K562 (cell line): ENCODE results near the gene BRAF. TPM values are rescaled to one million over a fixed set of nuclear protein-coding genes. Genes with fewer than 3 reads are reported as not detected.
A peak's percentile ranks its signal among the peaks of the same experiment; 100 is the strongest.

ENCODE experiments used
- BDP1 ChIP-seq: IDR thresholded peaks from 3 replicates; pipeline ENCODE4 v1.6.1; 2011; ENCODE audit not compliant: insufficient read length, insufficient read depth
- CBX1 ChIP-seq: sonication (generic); IDR thresholded peaks from 2 replicates; pipeline ENCODE4 v1.6.1; 2016; ENCODE audit warnings: antibody characterized with exemption, low read depth, mild to moderate bottlenecking
- FOXK1 ChIP-seq: sonication (generic); formaldehyde crosslinking; IDR thresholded peaks from 2 replicates; pipeline ENCODE4 v1.8.0; 2022; ENCODE audit warnings: missing genetic modification reagents, mild to moderate bottlenecking, borderline replicate concordance
- HMGXB4 ChIP-seq: sonication (generic); formaldehyde crosslinking; IDR thresholded peaks from 2 replicates; pipeline ENCODE4 v1.8.1; 2023; ENCODE audit warnings: mild to moderate bottlenecking, missing genetic modification reagents
- JUNB ChIP-seq: fragments of 450-650 bp; formaldehyde crosslinking; conservative IDR thresholded peaks from 2 replicates; pipeline ENCODE4 v1.4.0; 2020; ENCODE audit warnings: mild to moderate bottlenecking
- LEF1 ChIP-seq: fragments of 450-650 bp; IDR thresholded peaks from 2 replicates; pipeline ENCODE4 v1.6.1; 2016; ENCODE audit warnings: mild to moderate bottlenecking
- MTA2 ChIP-seq: fragments of 450-650 bp; IDR thresholded peaks from 2 replicates; pipeline ENCODE4 v1.6.1; 2016; ENCODE audit warnings: low read depth
- NCOR1 ChIP-seq: fragments of 450-650 bp; IDR thresholded peaks from 2 replicates; pipeline ENCODE4 v1.6.1; 2016; ENCODE audit warnings: mild to moderate bottlenecking, moderate library complexity
- NFYB ChIP-seq: IDR thresholded peaks from 2 replicates; pipeline ENCODE4 v1.6.1; 2011; ENCODE audit warnings: mild to moderate bottlenecking, moderate library complexity; ENCODE audit not compliant: insufficient read length; ENCODE audit errors: extremely low read depth
- PCBP1 ChIP-seq: fragments of 200-400 bp; formaldehyde crosslinking; IDR thresholded peaks from 2 replicates; pipeline ENCODE4 v1.6.1; 2018; ENCODE audit warnings: mild to moderate bottlenecking, low read depth, low read length; ENCODE audit not compliant: poor library complexity, severe bottlenecking
- RBM15 ChIP-seq: fragments of 200-400 bp; formaldehyde crosslinking; IDR thresholded peaks from 2 replicates; pipeline ENCODE4 v1.6.1; 2018; ENCODE audit warnings: mild to moderate bottlenecking, low read length, moderate library complexity; ENCODE audit not compliant: insufficient read depth
- SMAD4 ChIP-seq: fragments of 250-450 bp; sonication (Bioruptor Pico); conservative IDR thresholded peaks from 2 replicates; pipeline ENCODE4 v1.8.0; 2021; ENCODE audit warnings: inconsistent platforms, mild to moderate bottlenecking, moderate library complexity
- SNIP1 ChIP-seq: fragments of 450-650 bp; IDR thresholded peaks from 2 replicates; pipeline ENCODE4 v1.7.1; 2017; ENCODE audit warnings: low read depth, mild to moderate bottlenecking
- SRSF7 ChIP-seq: fragments of 200-400 bp; formaldehyde crosslinking; optimal IDR thresholded peaks from 2 replicates; pipeline ENCODE3; 2017; ENCODE audit warnings: mild to moderate bottlenecking, low read depth, low read length
- STAT5B ChIP-seq: fragments of 250-450 bp; sonication (Bioruptor Pico); IDR thresholded peaks from 2 replicates; pipeline ENCODE4 v1.8.0; 2021; ENCODE audit warnings: mild to moderate bottlenecking, inconsistent platforms
- STAT6 ChIP-seq: sonication (generic); formaldehyde crosslinking; IDR thresholded peaks from 2 replicates; pipeline ENCODE4 v1.8.1; 2023; ENCODE audit warnings: mild to moderate bottlenecking, missing genetic modification reagents
- TRIM24 ChIP-seq, 2 experiments: fragments of 450-650 bp; IDR thresholded peaks; 2 replicates each; pipeline ENCODE4 v1.6.1; 2016
- ZBTB26 ChIP-seq: fragments of 450-650 bp; formaldehyde crosslinking; IDR thresholded peaks from 2 replicates; pipeline ENCODE4 v1.4.0; 2022; ENCODE audit warnings: missing genetic modification characterization
- ZFP1 ChIP-seq: fragments of 450-650 bp; formaldehyde crosslinking; IDR thresholded peaks from 2 replicates; pipeline ENCODE4 v1.4.0; 2020; ENCODE audit warnings: mild to moderate bottlenecking, mixed read lengths
- ZNF347 ChIP-seq: fragments of 450-650 bp; formaldehyde crosslinking; IDR thresholded peaks from 2 replicates; pipeline ENCODE4 v1.4.0; 2020; ENCODE audit warnings: low read depth, mild to moderate bottlenecking, moderate library complexity
- ZNF76 ChIP-seq: fragments of 250-450 bp; sonication (Bioruptor Pico); IDR thresholded peaks from 2 replicates; pipeline ENCODE4 v1.4.0; 2020; ENCODE audit warnings: mild to moderate bottlenecking, moderate library complexity, borderline replicate concordance
- ZZZ3 ChIP-seq: fragments of 450-650 bp; IDR thresholded peaks from 2 replicates; pipeline ENCODE4 v1.6.1; 2016; ENCODE audit warnings: antibody characterized with exemption, mild to moderate bottlenecking, moderate library complexity
- polyA plus RNA-seq, 8 experiments: library from polyadenylated mRNA; depleted of rRNA in 4 of 8; stranded (reverse) in 5 of 8; unstranded in 3 of 8; fragments of >200 nt; fragmentation: Nextera tagmentation in 2 of 8; fragmentation: Illumina TruSeq in 1 of 8; extraction: Ambion mirVana in 2 of 8; extraction: Trizol in 1 of 8; gene quantifications; 2 replicates each; pipeline versions ENCODE4 v1.2.1 to v1.2.3, GENCODE V29; 2011 to 2014; ENCODE audit warnings: inconsistent platforms in 1 of 8, missing spikeins in 1 of 8
- total RNA-seq, 7 experiments: library from RNA; depleted of rRNA in 6 of 7; stranded (reverse); fragments of >200 nt in 6 of 7; fragmentation: Illumina TruSeq in 2 of 7; extraction: Trizol in 2 of 7; gene quantifications; 2 replicates each; pipeline versions ENCODE4 v1.2.1 to v1.2.3, GENCODE V29; 2011 to 2021; ENCODE audit warnings: low replicate concordance in 1 of 7

The BRAF gene
- total and polyA plus RNA-seq, 9 of the 15 experiments (the other 6 are each of a cell fraction or from before 2014, with no cell fraction given), result 3.6 to 38.3 (median 21.9) TPM

GRCh38 chr7:140924019-140924820 is 509 bp downstream of the BRAF start (continued):
- TF ChIP-seq HMGXB4, result peak; percentile 75; the same call in 1 of the 2 replicates
- TF ChIP-seq LEF1, result no peak
- TF ChIP-seq STAT5B (CRISPR knock-in tag), result no peak
- TF ChIP-seq PCBP1, result peak; percentile 97
- TF ChIP-seq STAT6, result no peak
- no peak for TF ChIP-seq ZZZ3
- peak; percentile 6 for TF ChIP-seq NFYB
- TF ChIP-seq SNIP1, result no peak
- TF ChIP-seq BDP1, result no peak
- peak; percentile 66 for TF ChIP-seq SMAD4
- TF ChIP-seq ZFP1 (CRISPR knock-in tag), result no peak
- TF ChIP-seq TRIM24 (IDR thresholded peaks at IDR 0.05), result 0 out of 4 replicates have a peak, but pooled peaks have one; percentile 10 to 15
- TF ChIP-seq MTA2, result 0 out of 2 replicates have a peak, but pooled peaks have one; percentile 25
- no peak for TF ChIP-seq ZNF347 (CRISPR knock-in tag)
- no peak for TF ChIP-seq ZNF76 (CRISPR knock-in tag)
- no peak for TF ChIP-seq ZBTB26 (CRISPR knock-in tag)
- TF ChIP-seq FOXK1 (CRISPR knock-in tag), result no peak
- TF ChIP-seq RBM15, result no peak
- TF ChIP-seq JUNB, result no peak
- TF ChIP-seq NCOR1, result no peak
- peak; percentile 52 for TF ChIP-seq SRSF7
- TF ChIP-seq CBX1, result peak; percentile 90
